Vagina (tissue), 2 donors: ENCODE measurements around the gene TPGS1.
A peak's percentile ranks its signal among the peaks of the same experiment; 100 is the strongest.

Experiments
- POLR2A ChIP-seq, 2 donors: fragments of 450-650 bp; IDR thresholded peaks; one replicate each; pipeline ENCODE4 v1.6.1; 2017; ENCODE audit warnings: antibody characterized with exemption in 2 of 2, mild to moderate bottlenecking in 2 of 2, moderate library complexity in 2 of 2
- POLR2AphosphoS5 ChIP-seq, 2 donors: sonication (generic); formaldehyde crosslinking; IDR thresholded peaks; one replicate each; pipeline ENCODE4 v1.9.0; 2017; ENCODE audit warnings: antibody characterized with exemption in 2 of 2, mild to moderate bottlenecking in 2 of 2, low read depth in 1 of 2; ENCODE audit not compliant: insufficient read depth in 1 of 2
- TF ChIP-seq, protein P1 (sequence below), 3 experiments: fragments of 450-650 bp in 2 of 3; fragments of 200-600 bp in 1 of 3; sonication (generic) in 1 of 3; IDR thresholded peaks; one replicate each; pipeline ENCODE4 v1.5.1; 2017 to 2019; ENCODE audit warnings: antibody characterized with exemption in 3 of 3, mild to moderate bottlenecking in 2 of 3, moderate library complexity in 2 of 3

DNA sequence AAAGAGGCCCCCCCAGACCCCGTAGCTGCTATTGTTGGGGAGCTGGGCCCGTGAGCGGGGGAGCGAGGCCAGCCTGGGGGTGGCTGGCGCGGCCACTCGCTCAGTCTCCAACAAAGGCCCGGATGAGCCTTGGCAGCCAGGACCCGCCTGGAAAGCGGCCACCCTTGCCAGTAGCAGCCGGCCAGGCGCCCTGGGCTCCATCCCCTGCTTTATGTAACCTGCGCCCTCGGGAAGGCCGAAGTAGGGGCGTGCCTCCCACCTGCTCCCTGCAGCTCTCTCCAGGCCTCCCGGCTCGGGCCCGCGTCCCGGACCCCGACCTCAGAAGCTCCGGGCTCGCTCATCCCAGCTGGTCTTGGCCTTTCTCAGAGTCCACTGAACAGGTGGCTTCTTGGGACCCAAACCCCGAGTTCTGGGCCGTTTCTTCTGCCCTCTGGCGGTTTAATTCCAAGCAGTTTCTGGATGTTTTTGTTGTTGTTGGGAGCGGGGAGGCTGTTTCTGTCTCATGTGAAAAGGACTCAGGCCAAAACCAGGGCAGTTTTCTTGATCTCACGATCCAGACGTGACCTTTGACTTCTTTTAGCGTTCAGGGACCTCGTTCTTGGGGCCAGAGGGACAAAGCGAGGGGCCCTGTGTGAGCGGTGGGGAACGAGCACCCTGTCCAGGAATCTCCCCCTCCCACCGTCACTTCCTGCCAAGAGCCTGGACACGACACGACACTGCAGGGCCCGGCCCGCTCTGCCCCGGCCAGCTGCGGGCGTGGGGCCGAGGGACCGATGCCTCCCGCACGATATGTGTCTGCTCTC, 25.5 kb downstream of the TPGS1 start:
- TF ChIP-seq, protein P1, sequence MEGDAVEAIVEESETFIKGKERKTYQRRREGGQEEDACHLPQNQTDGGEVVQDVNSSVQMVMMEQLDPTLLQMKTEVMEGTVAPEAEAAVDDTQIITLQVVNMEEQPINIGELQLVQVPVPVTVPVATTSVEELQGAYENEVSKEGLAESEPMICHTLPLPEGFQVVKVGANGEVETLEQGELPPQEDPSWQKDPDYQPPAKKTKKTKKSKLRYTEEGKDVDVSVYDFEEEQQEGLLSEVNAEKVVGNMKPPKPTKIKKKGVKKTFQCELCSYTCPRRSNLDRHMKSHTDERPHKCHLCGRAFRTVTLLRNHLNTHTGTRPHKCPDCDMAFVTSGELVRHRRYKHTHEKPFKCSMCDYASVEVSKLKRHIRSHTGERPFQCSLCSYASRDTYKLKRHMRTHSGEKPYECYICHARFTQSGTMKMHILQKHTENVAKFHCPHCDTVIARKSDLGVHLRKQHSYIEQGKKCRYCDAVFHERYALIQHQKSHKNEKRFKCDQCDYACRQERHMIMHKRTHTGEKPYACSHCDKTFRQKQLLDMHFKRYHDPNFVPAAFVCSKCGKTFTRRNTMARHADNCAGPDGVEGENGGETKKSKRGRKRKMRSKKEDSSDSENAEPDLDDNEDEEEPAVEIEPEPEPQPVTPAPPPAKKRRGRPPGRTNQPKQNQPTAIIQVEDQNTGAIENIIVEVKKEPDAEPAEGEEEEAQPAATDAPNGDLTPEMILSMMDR (IDR thresholded peaks at IDR 0.05): peak in 1 of 3 experiments; percentile 15
- TF ChIP-seq POLR2A (IDR thresholded peaks at IDR 0.05) (no peak), POLR2AphosphoS5 (IDR thresholded peaks at IDR 0.05; ENCODE audit: insufficient read depth in 1 of 2, low read depth in 1 of 2) (no peak)
